ENCODE data around the gene ZIC1.

ZIC1 gene

GRCh38 chr3:147409143-147410115 lies at the start of gene ZIC1:
Gene ZIC1, plus strand, starts transcription at chr3:147409365. Its CDS starts 748 bp downstream, at chr3:147410113.
- DNase-seq (ENCODE audit: low read depth in 2 of 2, low spot score in 1 of 2) = no peak

- DNase-seq (ENCODE audit: low read depth in 2 of 2, low spot score in 1 of 2) = no peak
These were observed 49.1 kb upstream of the ZIC1 start for GRCh38 chr3:147360051-147360439.

- DNase-seq (ENCODE audit: low read depth in 2 of 2, low spot score in 1 of 2) = no peak
These were observed 48.3 kb upstream of the ZIC1 start for GRCh38 chr3:147360646-147361453.

- DNase-seq (ENCODE audit: low read depth in 2 of 2, low spot score in 1 of 2) = no peak
These were observed 47.4 kb upstream of the ZIC1 start for GRCh38 chr3:147361454-147362420.

GRCh38 chr3:147364771-147365170 lies 44.4 kb upstream of the ZIC1 start:
- DNase-seq (ENCODE audit: low read depth in 2 of 2, low spot score in 1 of 2) = no peak

- no peak for DNase-seq (ENCODE audit: low read depth in 2 of 2, low spot score in 1 of 2)
These were observed 43.7 kb upstream of the ZIC1 start for GRCh38 chr3:147365196-147366115.

- DNase-seq (ENCODE audit: low read depth in 2 of 2, low spot score in 1 of 2) = no peak
These were observed 41.5 kb upstream of the ZIC1 start for GRCh38 chr3:147367676-147368075.

- DNase-seq (ENCODE audit: low read depth in 2 of 2, low spot score in 1 of 2) = no peak
These were observed 41.0 kb upstream of the ZIC1 start for GRCh38 chr3:147368151-147368550.

GRCh38 chr3:147368561-147369221 lies 40.5 kb upstream of the ZIC1 start:
- DNase-seq (ENCODE audit: low read depth in 2 of 2, low spot score in 1 of 2) = no peak

- no peak for DNase-seq (ENCODE audit: low read depth in 2 of 2, low spot score in 1 of 2)
These were observed 39.9 kb upstream of the ZIC1 start for GRCh38 chr3:147369231-147369630.

- no peak for DNase-seq (ENCODE audit: low read depth in 2 of 2, low spot score in 1 of 2)
These were observed 39.5 kb upstream of the ZIC1 start for GRCh38 chr3:147369661-147370123.

- no peak for DNase-seq (ENCODE audit: low read depth in 2 of 2, low spot score in 1 of 2)
These were observed 38.8 kb upstream of the ZIC1 start for GRCh38 chr3:147370349-147370748.

GRCh38 chr3:147371140-147371539 lies 38.0 kb upstream of the ZIC1 start:
- DNase-seq (ENCODE audit: low read depth in 2 of 2, low spot score in 1 of 2) = no peak

GRCh38 chr3:147371771-147372340 lies 37.3 kb upstream of the ZIC1 start:
- no peak for DNase-seq (ENCODE audit: low read depth in 2 of 2, low spot score in 1 of 2)

- DNase-seq (ENCODE audit: low read depth in 2 of 2, low spot score in 1 of 2) = no peak
These were observed 36.6 kb upstream of the ZIC1 start for GRCh38 chr3:147372525-147373027.

GRCh38 chr3:147373301-147373700 lies 35.9 kb upstream of the ZIC1 start:
- no peak for DNase-seq (ENCODE audit: low read depth in 2 of 2, low spot score in 1 of 2)

- DNase-seq (ENCODE audit: low read depth in 2 of 2, low spot score in 1 of 2) = no peak
These were observed 31.5 kb upstream of the ZIC1 start for GRCh38 chr3:147377412-147378367.

Measured in stimulated activated CD8-positive, alpha-beta memory T cell treated with anti-CD3 and anti-CD28 coated beads, Interleukin-4, amount 100 ng/mL, for 4 hours (primary cell).